Measurements from ENCODE around the gene PAH. TPM values are rescaled to one million over a fixed set of nuclear protein-coding genes. Genes with fewer than 3 reads are reported as not detected.
A peak's percentile ranks its signal among the peaks of the same experiment; 100 is the strongest.

PAH gene
- total and polyA plus RNA-seq, 2 of the 8 experiments (the other 6 are each of a cell fraction or from before 2014, with no cell fraction given) = 3.9 to 9.0 TPM

DNA sequence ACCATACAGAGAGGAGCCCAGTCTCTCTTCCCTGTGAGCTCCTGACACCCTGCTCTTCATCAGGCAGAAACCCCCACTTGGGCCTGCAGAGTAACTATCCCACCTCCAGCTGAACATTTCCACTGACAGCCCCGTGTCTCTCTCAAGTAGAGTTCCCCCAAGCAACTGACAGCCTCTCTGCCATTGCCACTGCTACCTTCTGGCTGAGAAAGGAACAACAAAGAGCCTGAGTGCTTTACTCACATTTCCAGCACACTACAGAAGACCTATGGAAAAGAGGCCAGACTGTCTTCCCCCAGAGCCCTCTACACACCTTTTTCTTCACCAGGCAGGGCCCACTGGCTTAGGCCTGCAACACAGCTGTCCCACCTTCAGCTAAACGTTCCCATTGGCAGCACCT, 22.0 kb upstream of the PAH start:
- Histone ChIP-seq H2BK12ac (ENCODE audit: low read depth, low read length) (peak overlapping the region; percentile 84; the same call in 1 of the 2 replicates), H2BK120ac (replicated peaks; ENCODE audit: low read depth, low read length) (no peak overlapping the region), H3K79me2 (ENCODE audit: control insufficient read depth in 1 of 2, insufficient read depth in 2 of 2, low read length in 2 of 2) (no peaks in the 10 kb centered on the region), H2BK20ac (ENCODE audit: low read length) (0 out of 2 replicates have a peak overlapping the region, but pooled peaks have one; percentile 72), H3K27ac (ENCODE audit: low read depth, low read length) (no peak overlapping the region), H3K4ac (replicated peaks; ENCODE audit: insufficient read length, low read depth, low read length) (no peak overlapping the region), H3K23me2 (ENCODE audit: low read depth, low read length) (no peaks in the 10 kb centered on the region), H3K79me1 (ENCODE audit: low read depth, low read length) (no peaks in the 10 kb centered on the region), H4K91ac (replicated peaks; ENCODE audit: insufficient read length, low read length) (no peak overlapping the region), H2BK15ac (ENCODE audit: low read length) (no peak overlapping the region), H3K4me1 (replicated peaks in 1 of 4; ENCODE audit: control insufficient read depth in 3 of 4, insufficient read depth in 4 of 4, low read length in 3 of 4) (no peaks in the 10 kb centered on the region; a peak in 1 of 7 replicates), H2AFZ (ENCODE audit: low read length) (no peak overlapping the region), H3K14ac (ENCODE audit: insufficient read length) (no peak overlapping the region), H4K20me1 (replicated peaks in 1 of 2; ENCODE audit: control insufficient read depth in 1 of 2, insufficient read depth in 2 of 2, low read length in 2 of 2) (no peaks in the 10 kb centered on the region), H3K9ac (replicated peaks in 1 of 4; ENCODE audit: extremely low read depth in 1 of 4, low read depth in 3 of 4, low read length in 3 of 4) (no peak overlapping the region), H3K23ac (ENCODE audit: insufficient read length) (no peak overlapping the region), H2BK5ac (ENCODE audit: low read depth, low read length) (no peak overlapping the region; the same call in 1 of the 2 replicates), H4K8ac (ENCODE audit: extremely low read depth, insufficient read depth, low read length) (no peak overlapping the region; the same call in 1 of the 2 replicates), H2AK5ac (ENCODE audit: low read depth, low read length) (no peak overlapping the region), H3K27me3 (replicated peaks in 1 of 4; ENCODE audit: control insufficient read depth in 3 of 4, extremely low read depth in 1 of 4, insufficient read depth in 3 of 4, low read length in 3 of 4) (no peaks in the 10 kb centered on the region), H3K9me3 (ENCODE audit: insufficient read depth in 2 of 2, low read depth in 1 of 2, low read length in 1 of 2) (no peaks in the 10 kb centered on the region; a peak in 1 of 4 replicates), H4K5ac (ENCODE audit: insufficient read length, low read depth, low read length) (no peak overlapping the region), H3K18ac (ENCODE audit: extremely low read depth, low read length) (no peak overlapping the region), H3K4me3 (ENCODE audit: extremely low read depth in 1 of 4, insufficient read depth in 2 of 4, low read depth in 3 of 4, low read length in 4 of 4) (no peak overlapping the region), H3K56ac (replicated peaks; ENCODE audit: insufficient read length, low read depth, low read length) (no peak overlapping the region), H3K36me3 (ENCODE audit: control insufficient read depth in 2 of 4, insufficient read depth in 4 of 4, low read length in 3 of 4) (no peaks in the 10 kb centered on the region), H3K4me2 (ENCODE audit: insufficient read depth in 1 of 2, low read depth in 2 of 2, low read length in 2 of 2) (no peak overlapping the region)
- 90% methylated on average over 2 of the region's 2 CpGs; no CpG with 5 or more reads in 1 of the 2 experiments for WGBS, 2 experiments (ENCODE audit: extremely low coverage in 1 of 2, insufficient coverage in 1 of 2, insufficient read length in 1 of 2, insufficient replicate concordance in 2 of 2, low coverage in 1 of 2, low lambda C conversion rate in 2 of 2, missing lambda C conversion rate in 1 of 2)
- TF ChIP-seq RFX5 (IDR thresholded peaks at IDR 0.05; ENCODE audit: borderline replicate concordance, low read depth, low read length) (no peak), TEAD4 (IDR thresholded peaks at IDR 0.05; ENCODE audit: low read depth, low read length) (no peak)
- TF ChIP-seq, protein P1, sequence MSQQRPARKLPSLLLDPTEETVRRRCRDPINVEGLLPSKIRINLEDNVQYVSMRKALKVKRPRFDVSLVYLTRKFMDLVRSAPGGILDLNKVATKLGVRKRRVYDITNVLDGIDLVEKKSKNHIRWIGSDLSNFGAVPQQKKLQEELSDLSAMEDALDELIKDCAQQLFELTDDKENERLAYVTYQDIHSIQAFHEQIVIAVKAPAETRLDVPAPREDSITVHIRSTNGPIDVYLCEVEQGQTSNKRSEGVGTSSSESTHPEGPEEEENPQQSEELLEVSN (IDR thresholded peaks at IDR 0.05) = no peak
- ChIA-PET CTCF (ENCODE audit: partially characterized antibody) (interaction anchor here (0.6 to 4.6 kb wide), 19 partner anchors 8 to 610 kb away, joined by 3 to 56 read pairs (median 5); partner anchors contain the start of gene PAH), POLR2A (ENCODE audit: partially characterized antibody) (no interaction called here)
- no peak for FAIRE-seq
- no peak for DNase-seq (ENCODE audit: low read depth in 1 of 2, low spot score in 2 of 2)

All from H1 (cell line).